ENCODE data around the gene EAF2.

Gene EAF2

GRCh38 chr3:121821421-121822199, 13.4 kb upstream of the EAF2 start:
- H3K9ac ChIP-seq (ENCODE audit: low read length): no peak overlapping the region
- no peaks in the 10 kb centered on the region for H3K4me1 ChIP-seq (ENCODE audit: control insufficient read depth, low read depth, low read length)
- H2BK120ac ChIP-seq (ENCODE audit: low read depth, low read length): no peak overlapping the region
- H2BK15ac ChIP-seq (replicated peaks; ENCODE audit: low read depth): no peak overlapping the region
- no peaks in the 10 kb centered on the region for H3K27me3 ChIP-seq (ENCODE audit: insufficient read depth, low read length, poor library complexity)
- H3K36me3 ChIP-seq (ENCODE audit: control insufficient read depth, insufficient read depth, low read length): no peaks in the 10 kb centered on the region
- no peak for DNase-seq
- H3K23ac ChIP-seq (ENCODE audit: low read length): no peak overlapping the region
- no peak overlapping the region for H2AK5ac ChIP-seq (ENCODE audit: low read length)
- H3K56ac ChIP-seq (ENCODE audit: low read length): no peak overlapping the region
- no peak overlapping the region for H3K4me3 ChIP-seq (ENCODE audit: low read length)
- H3K79me1 ChIP-seq (ENCODE audit: low read length): no peaks in the 10 kb centered on the region
- H4K8ac ChIP-seq (ENCODE audit: low read depth, low read length): no peak overlapping the region
- H3K18ac ChIP-seq (ENCODE audit: low read length): no peak overlapping the region
- no CpG with 5 or more reads among the region's 2 CpGs for WGBS (ENCODE audit: extremely low coverage, insufficient coverage, low lambda C conversion rate)
- no peak overlapping the region for H3K4me2 ChIP-seq (ENCODE audit: low read length)
- H4K5ac ChIP-seq (ENCODE audit: low read length): no peak overlapping the region
- H3K4ac ChIP-seq (ENCODE audit: low read depth, low read length): no peak overlapping the region
- H2BK5ac ChIP-seq (ENCODE audit: low read length): no peak overlapping the region
- H3K79me2 ChIP-seq (ENCODE audit: control insufficient read depth, insufficient read depth, low read length): no peaks in the 10 kb centered on the region
- H3K27ac ChIP-seq (ENCODE audit: low read depth, low read length): no peak overlapping the region

- Histone ChIP-seq H2BK120ac (ENCODE audit: low read depth, low read length) (no peak overlapping the region), H3K79me2 (ENCODE audit: control insufficient read depth, insufficient read depth, low read length) (no peaks in the 10 kb centered on the region), H2AK5ac (ENCODE audit: low read length) (no peak overlapping the region), H2BK15ac (replicated peaks; ENCODE audit: low read depth) (no peak overlapping the region), H3K9ac (ENCODE audit: low read length) (no peak overlapping the region), H2BK5ac (ENCODE audit: low read length) (no peak overlapping the region), H3K23ac (ENCODE audit: low read length) (no peak overlapping the region), H3K27me3 (ENCODE audit: insufficient read depth, low read length, poor library complexity) (no peaks in the 10 kb centered on the region), H4K8ac (ENCODE audit: low read depth, low read length) (no peak overlapping the region), H3K27ac (ENCODE audit: low read depth, low read length) (no peak overlapping the region), H3K79me1 (ENCODE audit: low read length) (no peaks in the 10 kb centered on the region), H3K4me2 (ENCODE audit: low read length) (no peak overlapping the region), H3K4me1 (ENCODE audit: control insufficient read depth, low read depth, low read length) (no peaks in the 10 kb centered on the region), H4K5ac (ENCODE audit: low read length) (no peak overlapping the region), H3K56ac (ENCODE audit: low read length) (no peak overlapping the region), H3K4ac (ENCODE audit: low read depth, low read length) (no peak overlapping the region), H3K18ac (ENCODE audit: low read length) (no peak overlapping the region), H3K36me3 (ENCODE audit: control insufficient read depth, insufficient read depth, low read length) (no peaks in the 10 kb centered on the region), H3K4me3 (ENCODE audit: low read length) (no peak overlapping the region)
- WGBS (ENCODE audit: extremely low coverage, insufficient coverage, low lambda C conversion rate): no CpG with 5 or more reads among the region's 1 CpG
- no peak for DNase-seq
These were observed 12.0 kb upstream of the EAF2 start for GRCh38 chr3:121822973-121823372.

- H2BK120ac ChIP-seq (ENCODE audit: low read depth, low read length): no peak overlapping the region
- H3K4me2 ChIP-seq (ENCODE audit: low read length): peak overlapping the region; percentile 61
- H4K5ac ChIP-seq (ENCODE audit: low read length): no peak overlapping the region
- H3K18ac ChIP-seq (ENCODE audit: low read length): peak overlapping the region; percentile 82
- peak overlapping the region; percentile 81 for H3K9ac ChIP-seq (ENCODE audit: low read length)
- peaks cover 4% of the 10 kb centered on the region for H3K79me1 ChIP-seq (ENCODE audit: low read length)
- no peak overlapping the region for H4K8ac ChIP-seq (ENCODE audit: low read depth, low read length)
- H3K36me3 ChIP-seq (ENCODE audit: control insufficient read depth, insufficient read depth, low read length): no peaks in the 10 kb centered on the region
- no peak for DNase-seq
- no peak overlapping the region for H2BK5ac ChIP-seq (ENCODE audit: low read length)
- H3K56ac ChIP-seq (ENCODE audit: low read length): peak overlapping the region; percentile 87
- H2BK15ac ChIP-seq (replicated peaks; ENCODE audit: low read depth): no peak overlapping the region
- no peak overlapping the region for H3K4ac ChIP-seq (ENCODE audit: low read depth, low read length)
- 100% methylated on average over 1 of the region's 15 CpGs for WGBS (ENCODE audit: extremely low coverage, insufficient coverage, low lambda C conversion rate)
- peak overlapping the region; percentile 59 for H3K4me3 ChIP-seq (ENCODE audit: low read length)
- H3K27ac ChIP-seq (ENCODE audit: low read depth, low read length): no peak overlapping the region
- H3K79me2 ChIP-seq (ENCODE audit: control insufficient read depth, insufficient read depth, low read length): peaks cover 4% of the 10 kb centered on the region
- peaks cover 2% of the 10 kb centered on the region for H3K4me1 ChIP-seq (ENCODE audit: control insufficient read depth, low read depth, low read length)
- H2AK5ac ChIP-seq (ENCODE audit: low read length): no peak overlapping the region
- peaks cover 2% of the 10 kb centered on the region for H3K27me3 ChIP-seq (ENCODE audit: insufficient read depth, low read length, poor library complexity)
- no peak overlapping the region for H3K23ac ChIP-seq (ENCODE audit: low read length)
These were observed 795 bp upstream of the EAF2 start for GRCh38 chr3:121834157-121834670.

GRCh38 chr3:121835465-121835801, 424 bp downstream of the EAF2 start:
- WGBS (ENCODE audit: extremely low coverage, insufficient coverage, low lambda C conversion rate): no CpG with 5 or more reads among the region's 11 CpGs
- Histone ChIP-seq H3K4me3 (ENCODE audit: low read length) (peak overlapping the region; percentile 56), H3K56ac (ENCODE audit: low read length) (peak overlapping the region; percentile 72), H3K4ac (ENCODE audit: low read depth, low read length) (no peak overlapping the region), H2BK5ac (ENCODE audit: low read length) (no peak overlapping the region), H2BK120ac (ENCODE audit: low read depth, low read length) (no peak overlapping the region), H3K4me2 (ENCODE audit: low read length) (peak overlapping the region; percentile 85), H3K4me1 (ENCODE audit: control insufficient read depth, low read depth, low read length) (peaks cover 2% of the 10 kb centered on the region), H2AK5ac (ENCODE audit: low read length) (no peak overlapping the region), H3K79me2 (ENCODE audit: control insufficient read depth, insufficient read depth, low read length) (peaks cover 4% of the 10 kb centered on the region), H3K9ac (ENCODE audit: low read length) (peak overlapping the region; percentile 67), H4K5ac (ENCODE audit: low read length) (no peak overlapping the region), H3K36me3 (ENCODE audit: control insufficient read depth, insufficient read depth, low read length) (no peaks in the 10 kb centered on the region), H3K79me1 (ENCODE audit: low read length) (peaks cover 4% of the 10 kb centered on the region), H4K8ac (ENCODE audit: low read depth, low read length) (no peak overlapping the region), H3K27me3 (ENCODE audit: insufficient read depth, low read length, poor library complexity) (peaks cover 2% of the 10 kb centered on the region), H3K23ac (ENCODE audit: low read length) (no peak overlapping the region), H3K27ac (ENCODE audit: low read depth, low read length) (no peak overlapping the region), H2BK15ac (replicated peaks; ENCODE audit: low read depth) (no peak overlapping the region), H3K18ac (ENCODE audit: low read length) (no peak overlapping the region)
- no peak for DNase-seq

- H3K56ac ChIP-seq (ENCODE audit: low read length): no peak overlapping the region
- no peak overlapping the region for H2AK5ac ChIP-seq (ENCODE audit: low read length)
- no peak overlapping the region for H3K18ac ChIP-seq (ENCODE audit: low read length)
- H3K36me3 ChIP-seq (ENCODE audit: control insufficient read depth, insufficient read depth, low read length): no peaks in the 10 kb centered on the region
- H2BK15ac ChIP-seq (replicated peaks; ENCODE audit: low read depth): no peak overlapping the region
- no peak overlapping the region for H3K27ac ChIP-seq (ENCODE audit: low read depth, low read length)
- peaks cover 2% of the 10 kb centered on the region for H3K4me1 ChIP-seq (ENCODE audit: control insufficient read depth, low read depth, low read length)
- peaks cover 2% of the 10 kb centered on the region for H3K27me3 ChIP-seq (ENCODE audit: insufficient read depth, low read length, poor library complexity)
- no peak for DNase-seq
- H4K8ac ChIP-seq (ENCODE audit: low read depth, low read length): no peak overlapping the region
- WGBS (ENCODE audit: extremely low coverage, insufficient coverage, low lambda C conversion rate): no CpG with 5 or more reads among the region's 4 CpGs
- H2BK5ac ChIP-seq (ENCODE audit: low read length): no peak overlapping the region
- H3K23ac ChIP-seq (ENCODE audit: low read length): no peak overlapping the region
- H3K4ac ChIP-seq (ENCODE audit: low read depth, low read length): no peak overlapping the region
- no peak overlapping the region for H3K4me3 ChIP-seq (ENCODE audit: low read length)
- H3K79me2 ChIP-seq (ENCODE audit: control insufficient read depth, insufficient read depth, low read length): peaks cover 4% of the 10 kb centered on the region
- H3K4me2 ChIP-seq (ENCODE audit: low read length): no peak overlapping the region
- no peak overlapping the region for H3K9ac ChIP-seq (ENCODE audit: low read length)
- H2BK120ac ChIP-seq (ENCODE audit: low read depth, low read length): no peak overlapping the region
- H3K79me1 ChIP-seq (ENCODE audit: low read length): peaks cover 4% of the 10 kb centered on the region
- no peak overlapping the region for H4K5ac ChIP-seq (ENCODE audit: low read length)
These were observed 1.1 kb downstream of the EAF2 start for GRCh38 chr3:121836064-121836463.

- H2BK120ac ChIP-seq (ENCODE audit: low read depth, low read length): no peak overlapping the region
- no peak overlapping the region for H3K18ac ChIP-seq (ENCODE audit: low read length)
- peaks cover 2% of the 10 kb centered on the region for H3K27me3 ChIP-seq (ENCODE audit: insufficient read depth, low read length, poor library complexity)
- no peak overlapping the region for H2AK5ac ChIP-seq (ENCODE audit: low read length)
- H3K36me3 ChIP-seq (ENCODE audit: control insufficient read depth, insufficient read depth, low read length): no peaks in the 10 kb centered on the region
- H3K4ac ChIP-seq (ENCODE audit: low read depth, low read length): no peak overlapping the region
- no peak overlapping the region for H4K8ac ChIP-seq (ENCODE audit: low read depth, low read length)
- H3K23ac ChIP-seq (ENCODE audit: low read length): no peak overlapping the region
- no peak overlapping the region for H4K5ac ChIP-seq (ENCODE audit: low read length)
- no peak overlapping the region for H2BK15ac ChIP-seq (replicated peaks; ENCODE audit: low read depth)
- peaks cover 2% of the 10 kb centered on the region for H3K4me1 ChIP-seq (ENCODE audit: control insufficient read depth, low read depth, low read length)
- no peak overlapping the region for H3K4me2 ChIP-seq (ENCODE audit: low read length)
- peaks cover 4% of the 10 kb centered on the region for H3K79me1 ChIP-seq (ENCODE audit: low read length)
- H3K56ac ChIP-seq (ENCODE audit: low read length): no peak overlapping the region
- H3K4me3 ChIP-seq (ENCODE audit: low read length): no peak overlapping the region
- no peak overlapping the region for H3K9ac ChIP-seq (ENCODE audit: low read length)
- peaks cover 4% of the 10 kb centered on the region for H3K79me2 ChIP-seq (ENCODE audit: control insufficient read depth, insufficient read depth, low read length)
- no peak overlapping the region for H3K27ac ChIP-seq (ENCODE audit: low read depth, low read length)
- no peak for DNase-seq
- no peak overlapping the region for H2BK5ac ChIP-seq (ENCODE audit: low read length)
- WGBS (ENCODE audit: extremely low coverage, insufficient coverage, low lambda C conversion rate): no CpG with 5 or more reads among the region's 3 CpGs
These were observed 1.5 kb downstream of the EAF2 start for GRCh38 chr3:121836481-121836880.
